Measurements from ENCODE around the gene RRP36.
A peak's percentile ranks its signal among the peaks of the same experiment; 100 is the strongest.
"Not testable (repeated sequence)": the region's sequence is repeated elsewhere in the genome, so short reads cannot be mapped to it uniquely, and the experiment has no call there.

RRP36 gene, protein sequence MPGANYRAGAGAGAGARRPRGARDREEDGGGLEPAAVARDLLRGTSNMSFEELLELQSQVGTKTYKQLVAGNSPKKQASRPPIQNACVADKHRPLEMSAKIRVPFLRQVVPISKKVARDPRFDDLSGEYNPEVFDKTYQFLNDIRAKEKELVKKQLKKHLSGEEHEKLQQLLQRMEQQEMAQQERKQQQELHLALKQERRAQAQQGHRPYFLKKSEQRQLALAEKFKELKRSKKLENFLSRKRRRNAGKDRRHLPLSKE

DNA sequence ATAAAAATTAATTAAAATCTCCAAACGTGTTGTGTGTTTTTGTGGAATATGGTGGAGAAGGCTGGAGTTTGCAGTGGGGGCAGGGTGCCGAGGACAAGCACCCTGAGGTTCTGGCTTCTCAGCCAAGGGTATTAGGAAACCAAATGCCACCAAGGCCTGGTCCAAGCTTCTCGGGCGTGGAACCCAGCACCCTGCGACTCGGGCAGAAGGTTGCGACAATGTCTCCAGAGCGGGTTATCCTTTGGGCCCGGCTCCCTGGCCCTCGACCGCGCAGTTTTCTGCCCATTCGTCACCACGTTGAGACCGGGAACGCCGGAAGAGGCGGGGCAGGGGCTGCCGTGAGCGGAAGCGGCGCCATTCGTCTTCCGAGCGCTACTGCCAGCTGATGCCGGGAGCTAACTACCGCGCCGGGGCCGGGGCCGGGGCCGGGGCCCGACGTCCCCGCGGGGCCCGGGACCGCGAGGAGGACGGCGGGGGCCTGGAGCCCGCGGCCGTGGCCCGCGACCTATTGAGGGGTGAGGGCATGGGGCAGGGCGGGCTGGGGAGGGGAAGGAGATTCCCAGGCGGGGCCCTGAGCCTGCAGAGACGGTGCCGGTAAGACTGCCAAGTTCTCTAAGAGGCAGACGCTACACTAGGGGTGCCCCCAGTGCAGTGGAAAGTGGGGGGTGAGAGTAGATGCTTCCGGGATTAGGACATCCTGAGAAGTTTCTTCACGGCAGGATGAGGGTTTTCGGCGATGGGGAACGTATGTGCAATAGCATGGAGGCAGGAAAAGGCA, at the start of gene RRP36:
Gene RRP36, plus strand, starts transcription at position 354 of the 778 bp plus-strand sequence. Its CDS starts 32 bp downstream, at position 386.
- DNase-seq, result peak; percentile 48

DNA sequence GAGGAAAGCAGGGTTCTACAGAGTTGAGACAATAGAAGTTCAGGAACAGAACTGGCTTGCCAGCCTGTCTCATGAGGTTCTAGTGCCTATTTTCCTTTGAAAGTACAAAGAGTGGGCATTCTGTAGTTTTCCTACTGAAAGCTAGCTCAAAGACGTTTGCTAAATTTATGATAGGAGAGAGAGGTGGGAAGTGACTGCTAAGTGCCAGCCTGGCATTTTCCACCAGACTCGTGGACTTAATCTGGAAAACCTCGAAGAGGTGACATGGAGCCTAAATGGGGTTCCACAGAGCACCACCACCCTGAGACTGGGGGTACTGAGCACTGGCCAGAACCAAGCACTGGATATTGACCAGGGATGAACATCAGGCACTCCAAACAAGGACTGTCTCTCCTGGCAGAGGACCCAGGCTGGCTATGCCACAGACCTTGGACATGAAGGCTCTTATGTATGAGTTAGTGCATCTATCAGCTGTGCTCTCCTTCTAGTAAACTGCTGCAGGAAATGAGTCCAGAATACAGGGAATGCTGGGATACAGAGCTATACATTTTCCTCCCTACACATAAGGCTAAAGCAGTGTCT, 49.6 kb upstream of the RRP36 start:
- no peak for DNase-seq

DNA sequence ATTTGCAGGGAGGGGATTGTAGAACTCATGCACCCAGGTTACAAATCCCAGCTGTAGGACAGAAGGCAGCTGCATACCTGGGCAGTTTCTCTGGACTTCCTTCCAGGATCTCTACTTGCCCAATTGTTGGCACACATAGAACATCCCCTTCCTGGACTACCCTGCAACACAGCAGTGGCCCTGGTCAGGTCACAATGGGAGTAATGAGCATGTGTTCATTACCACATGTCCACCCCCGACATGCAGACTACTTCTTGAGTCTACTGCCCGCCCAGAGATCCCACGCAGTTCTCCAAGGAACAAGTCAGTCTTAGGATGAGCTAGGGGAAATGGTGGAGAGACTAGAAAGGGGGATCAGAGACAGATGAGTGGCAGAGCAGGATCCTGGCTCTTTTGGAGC, 47.5 kb upstream of the RRP36 start:
- no peak for DNase-seq

DNA sequence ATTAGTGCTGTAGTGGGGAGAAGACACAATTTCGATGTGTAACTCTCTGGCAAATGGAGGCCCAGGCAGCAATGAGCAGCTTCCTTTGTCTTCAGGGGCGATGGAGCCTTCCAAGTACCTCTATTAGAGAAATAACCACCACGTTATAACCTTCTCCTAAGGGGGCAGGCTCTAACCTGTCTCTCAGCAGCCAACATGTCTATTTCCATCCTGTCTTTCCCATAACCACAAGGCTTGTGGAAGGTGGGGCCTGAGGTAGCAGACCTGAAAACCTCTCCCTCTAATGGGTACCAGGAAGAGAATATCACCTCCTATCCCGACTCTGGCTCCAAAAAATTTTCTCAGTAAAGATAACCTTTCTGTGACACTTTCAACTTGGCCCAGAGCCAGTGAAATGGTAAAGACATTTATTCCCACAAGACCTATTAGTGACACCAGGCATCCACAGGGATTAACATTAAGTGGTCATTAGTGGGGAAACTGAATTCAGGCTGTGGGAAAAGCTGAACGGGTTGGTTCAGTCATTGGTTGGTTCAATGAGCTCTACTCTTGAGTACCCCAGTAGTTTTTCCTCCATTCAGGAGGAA, 46.4 kb upstream of the RRP36 start:
- DNase-seq, result no peak

DNA sequence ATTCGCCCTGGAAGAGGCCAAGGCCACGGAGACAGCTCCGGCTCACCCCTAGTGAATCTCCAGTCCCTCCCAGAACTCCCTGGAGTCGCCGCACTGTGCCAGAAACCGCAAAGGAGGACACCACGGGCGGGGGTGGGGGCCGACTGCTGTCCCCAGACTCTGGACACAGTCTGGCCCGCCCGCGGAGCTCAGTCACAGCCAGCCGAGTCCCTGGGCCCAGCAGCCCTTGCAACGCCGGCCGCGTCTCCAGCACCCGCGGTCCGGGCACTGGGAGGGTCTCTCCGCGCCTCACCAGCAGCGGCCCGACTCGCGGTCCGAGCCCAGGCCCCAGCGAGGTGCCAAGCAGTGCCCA, 43.0 kb upstream of the RRP36 start:
- DNase-seq, result no peak

DNA sequence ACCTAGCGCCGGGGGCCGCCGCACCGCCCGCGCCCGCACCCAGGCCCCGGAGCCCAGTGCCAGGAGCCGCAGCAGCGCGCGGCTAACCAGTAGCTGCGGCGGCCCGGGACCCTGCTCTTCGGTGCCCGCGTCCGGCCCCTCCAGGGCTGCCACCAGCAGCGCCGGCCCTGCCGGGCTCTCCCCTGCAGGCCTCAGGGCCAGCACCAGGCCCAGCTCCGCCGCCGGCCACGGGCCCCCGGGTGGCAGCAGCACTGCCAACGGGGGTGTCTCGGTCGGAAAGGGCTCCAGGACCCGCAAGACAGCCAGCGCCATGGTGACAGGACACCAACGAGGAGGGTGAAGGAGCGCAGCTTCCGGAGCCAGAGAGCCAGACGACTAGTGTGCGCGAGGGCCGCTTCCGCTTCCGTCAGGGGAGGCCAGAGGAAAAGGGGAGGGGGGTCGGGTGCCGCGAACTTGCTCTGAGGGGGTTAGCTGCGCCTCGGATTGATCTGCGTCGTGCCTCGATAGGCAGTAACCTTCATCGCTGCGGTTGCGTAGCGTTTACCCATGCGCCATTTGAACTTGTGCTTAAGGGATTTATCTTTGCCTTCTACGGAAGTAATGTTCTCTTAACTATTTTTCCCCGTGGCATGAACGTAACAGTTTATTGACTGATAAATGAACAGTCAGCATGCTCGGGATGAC, 42.4 kb upstream of the RRP36 start, which contains the start of gene PEX6:
Gene PEX6, minus strand, starts transcription at position 343 of the 684 bp plus-strand sequence. Its CDS starts 31 bp downstream, at position 312.
- DNase-seq, result peak; percentile 83

DNA sequence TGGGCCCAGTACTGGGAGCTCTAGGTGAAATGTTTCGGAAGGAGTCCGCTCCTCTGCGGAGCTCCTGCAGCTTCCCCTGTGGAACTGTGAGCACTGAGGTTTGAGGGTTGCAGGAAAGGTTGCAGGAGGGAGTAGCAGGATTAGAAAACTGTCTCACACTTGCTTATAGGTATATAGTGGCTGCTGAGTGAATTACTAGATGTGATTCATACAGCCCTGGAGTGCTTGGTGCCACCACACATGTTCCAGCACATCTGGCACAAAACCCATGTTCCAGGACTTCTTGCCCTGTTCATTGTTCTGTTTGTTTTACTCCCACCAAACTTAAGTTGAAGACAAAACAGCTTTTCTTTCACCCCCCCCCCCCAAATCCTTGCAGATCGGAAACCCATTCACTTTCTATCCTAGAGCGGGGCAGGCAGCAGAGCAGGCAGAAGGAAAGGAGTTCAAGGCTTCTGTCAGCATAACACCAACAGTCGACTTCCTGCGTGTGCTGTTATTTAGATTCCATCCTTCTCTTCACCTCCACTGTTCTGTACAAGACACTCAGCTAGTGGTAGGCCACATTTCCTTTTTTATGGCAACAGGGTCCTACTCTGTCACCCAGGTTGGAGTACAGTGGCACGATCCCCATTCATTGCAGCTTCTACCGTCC, 41.8 kb upstream of the RRP36 start:
- peak; percentile 59 for DNase-seq

DNA sequence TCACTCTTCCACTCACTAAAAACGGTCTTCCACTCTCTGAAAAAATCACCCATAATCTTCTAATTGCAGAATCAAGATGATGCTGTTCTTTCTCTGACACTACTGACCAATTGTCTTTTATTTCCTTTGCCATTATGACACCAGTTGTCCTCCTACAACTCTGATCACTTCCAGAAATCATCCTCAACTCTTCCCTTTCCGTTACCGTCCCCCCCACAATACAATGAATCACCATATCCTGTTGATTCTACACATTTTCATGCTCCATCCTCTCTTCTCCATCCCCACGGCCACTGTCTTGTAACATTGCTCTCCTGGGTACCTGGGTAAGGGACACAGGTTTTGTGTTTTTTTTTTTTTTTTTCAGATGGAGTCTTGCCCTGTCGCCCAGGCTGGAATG, 39.6 kb upstream of the RRP36 start:
- DNase-seq, result no peak

DNA sequence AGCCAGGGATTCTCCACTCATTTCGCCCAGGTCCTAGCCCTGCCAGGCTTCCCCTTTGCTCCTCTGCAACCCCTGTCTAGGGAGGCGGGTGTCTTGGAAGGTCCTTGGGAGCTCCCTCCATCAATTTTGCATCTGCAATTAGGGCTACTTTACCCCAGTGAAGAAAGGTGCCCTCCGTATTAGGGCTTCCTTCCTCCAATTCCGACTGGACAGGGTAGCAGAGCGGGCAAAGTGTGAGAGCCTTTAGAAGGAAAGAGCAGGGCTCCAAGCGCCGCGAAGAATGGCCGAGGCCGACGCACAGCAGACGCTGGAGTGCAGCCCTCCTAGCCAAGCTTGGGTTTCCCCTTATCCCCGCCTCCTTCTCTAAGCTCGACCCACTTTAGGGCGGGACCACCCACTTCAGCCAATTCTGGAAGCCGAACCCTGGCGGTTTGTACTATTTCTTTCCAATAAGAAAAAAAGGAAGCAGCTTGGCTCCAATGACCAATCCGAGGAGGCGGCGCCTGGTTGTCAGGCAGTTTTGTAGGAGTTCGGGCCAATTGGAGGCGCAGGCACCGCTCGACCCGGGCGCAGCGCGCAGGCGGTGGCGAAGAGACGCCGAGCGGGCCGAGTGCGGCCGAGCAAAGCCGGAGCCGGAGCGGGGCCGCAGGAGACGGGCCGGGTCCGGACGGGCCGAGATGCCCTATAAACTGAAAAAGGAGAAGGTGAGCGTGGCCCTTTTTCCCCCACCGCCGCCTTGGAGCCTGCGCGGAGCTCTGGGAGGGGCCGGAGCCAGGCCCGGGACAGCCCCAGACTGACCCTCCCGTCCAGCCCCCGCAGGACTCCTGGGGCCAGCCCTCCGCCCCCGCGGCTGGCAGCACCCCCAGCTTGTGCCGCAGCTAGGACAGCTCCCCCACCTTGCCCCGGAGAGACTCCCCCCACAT, 37.2 kb upstream of the RRP36 start, which contains the start of gene PPP2R5D:
Gene PPP2R5D, plus strand, starts transcription at position 570 of the 923 bp plus-strand sequence. Its CDS starts 108 bp downstream, at position 678.
- peak; percentile 98 for DNase-seq

DNA sequence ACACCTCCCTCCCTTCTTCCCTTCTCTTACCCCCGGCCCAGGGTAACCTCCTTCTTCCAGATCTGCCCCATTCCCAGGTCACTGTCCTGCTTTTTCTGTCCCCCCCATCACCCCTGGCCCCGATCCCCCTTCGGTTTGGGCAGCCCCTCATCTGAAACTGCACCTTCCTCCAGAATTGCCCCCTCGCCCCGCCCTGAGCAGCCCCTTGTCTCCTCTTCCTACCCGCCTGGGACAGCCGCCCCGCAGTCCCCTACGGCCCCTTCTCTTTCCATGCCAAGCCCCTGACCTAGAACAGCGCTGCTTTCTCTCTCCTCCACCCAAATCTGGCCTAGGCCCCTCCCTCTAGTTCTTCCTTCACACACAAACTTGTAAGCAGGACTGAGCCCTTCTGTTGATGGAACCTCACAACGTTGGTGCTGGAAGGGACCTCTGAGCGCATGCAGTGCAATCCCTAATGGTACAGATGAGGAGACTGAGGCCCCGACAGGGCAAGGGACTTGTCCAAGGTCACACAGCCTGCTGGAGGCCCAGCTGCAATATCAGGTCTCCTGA, 36.4 kb upstream of the RRP36 start:
- no peak for DNase-seq

DNA sequence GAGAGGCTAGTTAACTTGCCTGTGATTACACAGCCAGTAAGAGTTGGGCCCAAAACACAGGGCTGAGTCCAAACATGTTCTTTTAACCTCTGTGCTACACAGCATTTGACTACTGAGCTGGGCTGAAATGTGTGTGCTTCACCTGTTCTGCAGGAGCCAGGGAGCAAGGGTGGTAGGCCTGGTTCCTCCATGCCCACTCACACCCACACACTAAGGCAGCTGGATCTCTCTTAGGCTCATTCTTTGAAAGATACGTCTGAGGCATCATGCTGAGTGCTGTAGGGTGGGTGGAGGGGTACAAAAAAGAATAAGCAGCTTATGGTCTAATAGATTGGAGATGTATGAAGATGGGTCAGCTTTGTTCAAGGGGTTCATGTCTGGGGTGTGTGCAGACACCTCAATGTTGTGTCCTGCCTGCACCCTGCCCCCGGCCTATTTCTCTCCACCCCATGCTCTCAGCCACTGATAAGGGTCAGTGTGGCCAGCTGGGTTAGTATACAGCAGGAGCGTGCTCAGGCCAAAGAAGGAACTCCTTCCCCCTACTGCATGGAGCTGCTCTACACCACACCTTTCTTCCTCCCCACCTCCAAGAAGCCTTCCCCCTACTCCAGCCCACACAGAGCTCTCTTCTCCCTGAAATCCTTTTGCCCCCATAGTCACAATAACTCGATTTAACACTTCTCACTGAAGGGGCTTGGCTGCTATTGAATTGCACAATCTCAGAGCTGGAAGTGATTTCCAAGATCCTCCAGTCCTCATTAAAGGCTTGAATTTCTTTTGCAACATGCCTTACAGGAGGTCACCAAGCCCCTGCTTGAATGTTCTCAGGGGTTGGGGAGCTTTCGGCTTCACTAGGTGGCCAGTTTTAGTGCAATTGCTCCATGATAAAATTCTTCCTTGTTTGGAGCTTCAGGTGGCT, 33.6 kb upstream of the RRP36 start:
- DNase-seq, result no peak

DNA sequence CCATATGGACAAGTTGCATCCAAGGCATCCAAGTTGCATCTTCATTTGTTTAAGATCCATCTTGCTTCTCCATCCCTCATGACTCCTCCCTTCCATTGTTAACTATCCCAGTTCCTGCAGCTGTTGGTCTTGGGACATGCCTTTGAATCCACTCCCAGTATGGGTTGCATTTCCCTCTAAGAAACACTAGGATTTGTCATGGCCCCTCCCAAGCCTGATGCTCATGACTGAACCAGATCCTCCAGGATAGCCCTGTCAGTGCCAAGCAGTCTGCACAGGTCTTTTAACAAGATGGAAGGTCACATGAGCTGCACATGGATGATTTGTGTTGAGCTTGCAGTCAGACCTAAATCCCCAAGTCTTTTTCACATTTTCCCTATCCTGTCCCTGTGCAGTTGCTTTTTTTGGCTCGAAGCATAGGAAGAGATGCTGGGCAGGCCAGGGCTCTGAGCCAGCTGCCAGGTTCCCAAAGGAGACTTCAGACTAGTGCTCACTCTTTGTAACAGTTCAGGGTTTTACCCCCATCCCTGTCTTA, 32.9 kb upstream of the RRP36 start:
- no peak for DNase-seq

DNA sequence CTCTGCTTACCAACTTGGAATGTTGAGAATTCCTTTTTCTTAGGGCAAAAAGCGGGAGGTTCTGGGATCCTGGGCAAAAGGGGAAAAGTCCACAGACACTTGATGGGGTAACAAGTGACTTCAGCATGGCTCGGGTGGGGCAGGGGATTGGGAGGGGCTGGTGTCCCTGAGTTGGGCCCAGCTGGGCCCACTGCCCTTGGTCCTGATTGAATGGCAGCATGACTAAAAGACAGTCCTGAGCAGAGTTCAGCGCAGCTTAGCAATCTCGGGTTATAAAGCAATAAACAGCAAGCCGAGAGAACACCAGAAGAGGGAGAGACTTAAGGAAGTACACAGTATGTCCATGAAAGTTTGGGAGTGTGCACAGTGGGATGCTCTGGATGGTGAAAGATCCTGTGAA, 31.5 kb upstream of the RRP36 start:
- DNase-seq, result no peak

DNA sequence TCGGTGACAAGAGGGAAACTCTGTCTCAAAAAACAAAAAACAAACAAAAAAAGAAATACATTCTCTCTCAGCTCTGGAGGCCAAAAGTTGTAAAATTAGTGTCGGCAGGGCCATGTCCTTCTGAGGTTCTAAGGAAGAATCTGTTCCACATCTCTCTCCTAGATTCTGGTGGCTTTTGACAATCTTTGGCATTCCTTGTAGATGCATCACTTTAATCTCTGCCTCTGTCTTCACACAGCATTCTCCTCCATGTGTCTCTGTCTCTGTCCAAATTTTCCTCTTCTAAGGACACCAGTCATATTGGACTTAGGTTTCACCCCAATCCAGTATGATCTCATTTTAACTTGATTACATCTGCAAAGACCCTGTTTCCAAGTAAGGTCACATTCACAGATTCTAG, 28.0 kb upstream of the RRP36 start:
- no peak for DNase-seq

DNA sequence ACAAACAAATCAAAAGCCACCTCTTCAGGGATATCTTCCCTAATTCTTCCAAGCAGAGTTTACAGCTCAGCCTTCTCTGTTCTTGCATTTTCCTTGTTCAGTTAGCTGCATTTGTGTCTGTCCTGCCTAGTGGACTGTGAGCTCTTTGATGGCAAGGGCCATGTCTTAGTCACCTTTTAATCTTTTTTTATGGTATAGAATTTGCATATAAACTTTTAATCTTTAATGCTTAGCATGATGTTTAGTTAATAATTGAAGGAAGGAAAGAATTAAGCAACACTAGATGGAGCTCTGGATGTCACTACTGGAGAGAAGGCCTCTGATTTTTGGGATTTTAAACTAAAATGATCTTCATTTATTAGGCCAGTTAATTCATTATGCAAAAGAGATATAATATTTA, 24.9 kb upstream of the RRP36 start:
- DNase-seq, result no peak

DNA sequence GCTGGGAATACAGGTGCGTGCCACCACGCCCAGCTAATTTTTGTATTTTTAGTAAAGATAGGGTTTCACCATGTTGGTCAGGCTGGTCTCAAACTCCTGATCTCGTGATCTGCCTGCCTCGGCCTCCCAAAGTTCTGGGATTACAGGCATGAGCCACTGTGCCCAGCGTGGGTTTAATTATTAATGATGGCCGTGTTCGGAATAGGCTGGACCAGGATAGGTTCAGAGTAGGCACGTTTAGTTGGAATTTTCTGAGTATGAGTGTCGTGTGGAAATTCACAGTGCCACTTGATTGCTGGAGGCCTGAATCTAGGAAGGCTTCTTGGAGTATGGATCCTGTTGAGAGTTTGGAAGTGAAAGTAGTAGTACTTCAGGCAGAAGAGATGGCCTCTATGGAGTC, 23.2 kb upstream of the RRP36 start:
- DNase-seq, result not testable (repeated sequence)

DNA sequence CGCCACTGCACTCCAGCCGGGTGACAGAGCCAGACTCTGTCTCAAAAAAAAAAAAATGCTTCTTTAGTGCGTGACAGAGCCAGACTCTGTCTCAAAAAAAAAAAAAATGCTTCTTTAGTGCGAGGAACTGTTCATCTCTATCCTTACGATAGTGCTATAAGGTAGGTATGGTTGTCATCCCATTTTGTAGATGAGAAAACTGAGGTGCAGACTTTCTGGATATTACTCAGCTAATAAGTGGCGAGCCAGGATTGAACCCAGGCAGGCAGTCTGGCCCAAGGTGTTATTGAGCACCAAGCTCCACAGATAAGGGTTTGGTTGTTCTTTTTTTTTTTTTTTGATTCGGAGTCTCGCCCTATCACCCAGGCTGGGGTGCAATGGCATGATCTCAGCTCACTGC, 19.6 kb upstream of the RRP36 start:
- no peak for DNase-seq

DNA sequence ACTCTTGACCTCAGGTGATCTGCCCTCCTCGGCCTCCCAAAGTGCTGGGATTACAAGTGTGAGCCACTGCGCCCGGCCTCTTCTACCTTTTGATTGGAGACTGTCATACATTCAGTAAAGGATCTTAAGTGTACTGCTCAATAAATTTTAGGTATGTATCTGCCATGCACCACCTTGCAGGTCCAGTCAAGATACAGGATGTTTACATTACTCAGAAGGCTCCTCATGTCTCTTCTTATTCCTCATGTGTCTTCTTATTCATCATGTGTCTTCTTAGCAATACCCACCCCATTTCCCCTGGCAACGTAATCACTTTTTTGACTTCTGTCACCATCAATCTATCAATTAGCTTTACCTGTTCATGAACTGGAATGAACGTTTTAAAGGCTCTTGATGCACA, 15.6 kb upstream of the RRP36 start:
- DNase-seq, result no peak

DNA sequence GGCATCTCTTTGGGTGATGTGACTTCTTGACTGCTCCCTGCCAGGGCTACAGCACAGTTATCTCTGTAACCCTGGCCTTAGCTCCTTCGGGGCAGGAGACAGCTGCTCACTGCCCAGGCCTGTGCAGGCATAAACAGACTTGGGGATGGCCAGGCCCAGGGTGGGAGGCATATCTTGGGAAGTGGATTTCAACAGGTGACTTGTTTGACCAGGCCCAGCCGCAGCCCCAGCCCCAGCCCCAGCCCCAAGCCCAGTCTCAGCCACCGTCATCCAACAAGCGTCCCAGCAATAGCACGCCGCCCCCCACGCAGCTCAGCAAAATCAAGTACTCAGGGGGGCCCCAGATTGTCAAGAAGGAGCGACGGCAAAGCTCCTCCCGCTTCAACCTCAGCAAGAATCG, 15.2 kb upstream of the RRP36 start:
- DNase-seq, result no peak

DNA sequence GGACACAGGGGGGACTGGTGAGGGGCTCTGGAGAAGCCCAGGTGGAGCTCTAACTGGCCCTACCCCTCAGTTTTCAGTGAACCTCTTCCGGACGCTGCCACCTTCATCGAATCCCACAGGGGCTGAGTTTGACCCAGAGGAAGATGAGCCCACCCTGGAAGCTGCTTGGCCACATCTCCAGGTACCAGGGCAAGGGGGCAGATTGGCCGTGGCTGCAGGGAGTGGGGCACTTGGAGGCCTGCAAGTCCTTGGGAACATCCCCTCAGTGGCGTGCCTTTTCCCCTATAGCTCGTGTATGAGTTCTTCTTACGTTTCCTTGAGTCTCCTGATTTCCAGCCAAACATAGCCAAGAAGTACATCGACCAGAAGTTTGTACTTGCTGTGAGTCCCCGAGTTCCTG, 14.3 kb upstream of the RRP36 start:
- no peak for DNase-seq
